GM12878 (cell line): Measurements from ENCODE around the gene ABL2. TPM values are rescaled to one million over a fixed set of nuclear protein-coding genes. Genes with fewer than 3 reads are reported as not detected.

Experiments
- BRCA1 ChIP-seq: IDR thresholded peaks from 2 replicates; pipeline ENCODE4 v1.6.1; 2011; ENCODE audit warnings: low read depth, low read length, improper control_type of control experiment
- CBFB ChIP-seq: IDR thresholded peaks from 2 replicates; pipeline ENCODE4 v1.6.1; 2016; ENCODE audit warnings: antibody characterized with exemption, low read depth
- CREM ChIP-seq: IDR thresholded peaks from 2 replicates; pipeline ENCODE4 v1.6.1; 2014; ENCODE audit warnings: antibody characterized with exemption, low read depth
- EED ChIP-seq: sonication (generic); IDR thresholded peaks from 2 replicates; pipeline ENCODE4 v1.6.1; 2016; ENCODE audit warnings: antibody characterized with exemption, low read depth
- FOXM1 ChIP-seq: IDR thresholded peaks from 2 replicates; pipeline ENCODE4 v1.6.1; 2012; ENCODE audit warnings: low read depth, mild to moderate bottlenecking, inconsistent platforms, low read length, moderate library complexity
- LARP7 ChIP-seq: fragments of 450-650 bp; IDR thresholded peaks from 2 replicates; pipeline ENCODE4 v1.6.1; 2017; ENCODE audit warnings: mild to moderate bottlenecking
- PKNOX1 ChIP-seq: fragments of 450-650 bp; IDR thresholded peaks from 2 replicates; pipeline ENCODE4 v1.6.1; 2016; ENCODE audit warnings: mild to moderate bottlenecking
- PRDM15 ChIP-seq: fragments of 450-650 bp; formaldehyde crosslinking; IDR thresholded peaks from 2 replicates; pipeline ENCODE4 v1.4.0; 2020; ENCODE audit warnings: mild to moderate bottlenecking, moderate library complexity
- RUNX3 ChIP-seq: IDR thresholded peaks from 2 replicates; pipeline ENCODE4 v1.6.1; 2012; ENCODE audit warnings: low read length, inconsistent platforms
- TCF3 ChIP-seq: IDR thresholded peaks from 2 replicates; pipeline ENCODE4 v1.6.1; 2012; ENCODE audit warnings: low read depth, mild to moderate bottlenecking, low read length, borderline replicate concordance; ENCODE audit not compliant: insufficient read depth
- USF2 ChIP-seq: IDR thresholded peaks from 2 replicates; pipeline ENCODE4 v1.6.1; 2011; ENCODE audit warnings: low read depth, low read length, improper control_type of control experiment, borderline replicate concordance
- WRNIP1 ChIP-seq: IDR thresholded peaks from 2 replicates; pipeline ENCODE4 v1.6.1; 2011; ENCODE audit warnings: low read depth, low read length, improper control_type of control experiment, borderline replicate concordance
- YY1 ChIP-seq: IDR thresholded peaks from 2 replicates; pipeline ENCODE4 v1.6.1; 2011; ENCODE audit warnings: low read depth, mild to moderate bottlenecking, low read length
- ZBTB4 ChIP-seq: fragments of 450-650 bp; formaldehyde crosslinking; IDR thresholded peaks from 2 replicates; pipeline ENCODE4 v1.4.0; 2022; ENCODE audit warnings: mild to moderate bottlenecking, moderate library complexity
- ZNF592 ChIP-seq: fragments of 450-650 bp; IDR thresholded peaks from 2 replicates; pipeline ENCODE4 v1.6.1; 2017; ENCODE audit warnings: mild to moderate bottlenecking, moderate library complexity
- ZSCAN29 ChIP-seq: fragments of 450-650 bp; IDR thresholded peaks from 2 replicates; pipeline ENCODE4 v1.6.1; 2017; ENCODE audit warnings: mild to moderate bottlenecking, moderate library complexity
- polyA plus RNA-seq, 11 experiments: library from polyadenylated mRNA; depleted of rRNA in 4 of 11; unstranded in 6 of 11; stranded (reverse) in 5 of 11; fragments of >200 nt; fragmentation: Nextera tagmentation in 4 of 11; fragmentation: Illumina TruSeq in 1 of 11; extraction: Ambion mirVana in 4 of 11; extraction: Trizol in 1 of 11; gene quantifications; 1 replicate in 1 of 11; 2 replicates in 10 of 11; pipeline versions ENCODE4 v1.2.1 to v1.2.3, GENCODE V29; 2011 to 2016; ENCODE audit warnings: inconsistent platforms in 2 of 11, missing spikeins in 2 of 11, low read depth in 1 of 11
- total RNA-seq, 4 experiments: library from RNA; depleted of rRNA in 3 of 4; stranded (reverse); fragments of >200 nt in 3 of 4; fragmentation: Illumina TruSeq in 1 of 4; extraction: Trizol in 1 of 4; gene quantifications; 2 replicates each; pipeline versions ENCODE4 v1.2.1 to v1.2.3, GENCODE V29; 2013 to 2021

The ABL2 gene
- total and polyA plus RNA-seq, 10 of the 15 experiments (the other 5 are each of a cell fraction or from before 2014, with no cell fraction given), result 0.57 to 9.4 (median 3.6) TPM

- TF ChIP-seq ZNF592 (no peak), CREM (no peak), PKNOX1 (no peak), PRDM15 (CRISPR knock-in tag) (no peak), CBFB (no peak), ZSCAN29 (0 out of 2 replicates have a peak, but pooled peaks have one; percentile 23), TCF3 (no peak), EED (peak; percentile 85), LARP7 (no peak), WRNIP1 (no peak), FOXM1 (no peak; the same call in 1 of the 2 replicates), BRCA1 (no peak), YY1 (no peak), RUNX3 (no peak; the same call in 1 of the 2 replicates), USF2 (no peak), ZBTB4 (CRISPR knock-in tag) (no peak)
Observed at GRCh38 chr1:179080866-179081686, 148.4 kb downstream of the ABL2 start (continued).
